OCI-LY3 (cell line): ENCODE results near the gene C1QTNF5.

Experiments used
- H2AFZ ChIP-seq: fragments of 200-600, 300-600 bp; shearing (Covaris generic); 2 replicates; pipeline ENCODE4 v1.6.0; 2014; ENCODE audit warnings: antibody characterized with exemption, low read depth, low read length
- H3K27ac ChIP-seq: fragments of 200-600, 300-600 bp; sonication (generic); 2 replicates; pipeline ENCODE4 v1.5.1; 2014; ENCODE audit warnings: mild to moderate bottlenecking, low read length, moderate library complexity, mixed read lengths
- H3K27me3 ChIP-seq: fragments of 200-600, 300-600 bp; sonication (generic); 2 replicates; pipeline ENCODE4 v1.6.1; 2014; ENCODE audit warnings: low read depth, low read length, mixed read lengths
- H3K36me3 ChIP-seq: fragments of 200-600, 300-600 bp; sonication (generic); replicated peaks from 2 replicates; pipeline ENCODE3; 2014; ENCODE audit warnings: low read depth, low read length, mixed read lengths
- H3K4me1 ChIP-seq: fragments of 300-600, 200-600 bp; sonication (generic); 2 replicates; pipeline ENCODE4 v1.6.1; 2014; ENCODE audit warnings: low read length, mixed read lengths
- H3K4me2 ChIP-seq: fragments of 200-600, 300-600 bp; sonication (generic); 2 replicates; pipeline ENCODE4 v1.6.1; 2014; ENCODE audit warnings: low read length, mixed read lengths
- H3K4me3 ChIP-seq: fragments of 300-600, 200-600 bp; sonication (generic); 2 replicates; pipeline ENCODE4 v1.5.1; 2014; ENCODE audit warnings: antibody characterized with exemption, mild to moderate bottlenecking, low read length, moderate library complexity
- H3K79me2 ChIP-seq: fragments of 300-600, 200-600 bp; shearing (Covaris generic); 2 replicates; pipeline ENCODE4 v1.6.1; 2014; ENCODE audit warnings: mild to moderate bottlenecking, low read length, mixed read lengths
- H3K9ac ChIP-seq: fragments of 300-600, 200-600 bp; shearing (Covaris generic); 2 replicates; pipeline ENCODE4 v1.6.0; 2014; ENCODE audit warnings: mild to moderate bottlenecking, low read length, moderate library complexity
- H3K9me3 ChIP-seq: fragments of 200-600, 300-600 bp; shearing (Covaris generic); 2 replicates; pipeline ENCODE4 v1.6.1; 2014; ENCODE audit warnings: low read length, mixed read lengths; ENCODE audit not compliant: insufficient read depth
- H4K20me1 ChIP-seq: fragments of 200-600, 300-600 bp; sonication (generic); 2 replicates; pipeline ENCODE4 v1.6.1; 2016; ENCODE audit warnings: low read length, mixed read lengths; ENCODE audit not compliant: insufficient read depth
- CTCF ChIP-seq: fragments of 200-600, 300-600 bp; sonication (generic); IDR thresholded peaks from 2 replicates; pipeline ENCODE4 v1.5.1; 2014; ENCODE audit warnings: antibody characterized with exemption, low read length, low read depth
- EZH2phosphoT487 ChIP-seq: fragments of 200-600 bp; shearing (Covaris generic); IDR thresholded peaks from 2 replicates; pipeline ENCODE4 v1.6.1; 2018; ENCODE audit warnings: antibody characterized with exemption, mixed run types, low read depth

C1QTNF5 gene

GRCh38 chr11:119363081-119363850, 22.6 kb upstream of the C1QTNF5 start:
- H3K79me2 ChIP-seq, result no peaks in the 10 kb centered on the region
- no peaks in the 10 kb centered on the region for H4K20me1 ChIP-seq
- H3K4me2 ChIP-seq, result no peak overlapping the region
- H3K36me3 ChIP-seq, result no peaks in the 10 kb centered on the region
- no peak overlapping the region for H3K4me3 ChIP-seq
- no peak for TF ChIP-seq CTCF
- no peak for TF ChIP-seq EZH2phosphoT487
- H2AFZ ChIP-seq, result no peak overlapping the region
- H3K4me1 ChIP-seq, result peaks cover 17% of the 10 kb centered on the region
- no peak overlapping the region for H3K27ac ChIP-seq
- H3K27me3 ChIP-seq, result peaks cover 10% of the 10 kb centered on the region
- no peak overlapping the region for H3K9ac ChIP-seq
- H3K9me3 ChIP-seq, result no peaks in the 10 kb centered on the region

DNA sequence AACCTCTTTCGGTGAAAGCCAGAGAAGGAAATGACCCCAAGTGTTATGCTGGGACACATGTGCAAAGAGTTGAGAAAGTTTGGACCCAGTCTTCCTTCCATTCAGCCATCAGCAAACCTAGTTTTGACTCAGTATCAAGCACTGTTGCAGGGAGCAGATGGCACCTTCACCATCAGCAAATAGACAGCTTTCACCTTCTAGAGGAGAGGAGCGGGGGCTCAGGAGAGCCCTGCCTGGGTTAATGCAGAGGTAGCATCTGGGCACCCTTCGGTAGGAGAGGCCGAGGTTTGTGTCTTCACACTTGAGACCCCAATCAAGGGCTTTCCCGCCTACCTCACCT, 22.0 kb upstream of the C1QTNF5 start:
- no peaks in the 10 kb centered on the region for H4K20me1 ChIP-seq
- H2AFZ ChIP-seq, result no peak overlapping the region
- no peak for TF ChIP-seq EZH2phosphoT487
- TF ChIP-seq CTCF, result no peak
- H3K9me3 ChIP-seq, result no peaks in the 10 kb centered on the region
- H3K79me2 ChIP-seq, result no peaks in the 10 kb centered on the region
- H3K4me3 ChIP-seq, result no peak overlapping the region
- no peaks in the 10 kb centered on the region for H3K36me3 ChIP-seq
- peaks cover 17% of the 10 kb centered on the region for H3K4me1 ChIP-seq
- H3K27me3 ChIP-seq, result peaks cover 5% of the 10 kb centered on the region; the same call in 1 of the 2 replicates
- H3K4me2 ChIP-seq, result no peak overlapping the region
- H3K27ac ChIP-seq, result no peak overlapping the region
- H3K9ac ChIP-seq, result no peak overlapping the region

GRCh38 chr11:119361941-119362725, 21.4 kb upstream of the C1QTNF5 start:
- peaks cover 17% of the 10 kb centered on the region for H3K4me1 ChIP-seq
- H3K79me2 ChIP-seq, result no peaks in the 10 kb centered on the region
- H3K27ac ChIP-seq, result no peak overlapping the region
- no peaks in the 10 kb centered on the region for H3K27me3 ChIP-seq
- no peak overlapping the region for H3K4me2 ChIP-seq
- no peaks in the 10 kb centered on the region for H3K9me3 ChIP-seq
- no peaks in the 10 kb centered on the region for H4K20me1 ChIP-seq
- H3K4me3 ChIP-seq, result no peak overlapping the region
- no peak overlapping the region for H3K9ac ChIP-seq
- no peak for TF ChIP-seq EZH2phosphoT487
- no peak for TF ChIP-seq CTCF
- no peak overlapping the region for H2AFZ ChIP-seq
- H3K36me3 ChIP-seq, result no peaks in the 10 kb centered on the region

DNA sequence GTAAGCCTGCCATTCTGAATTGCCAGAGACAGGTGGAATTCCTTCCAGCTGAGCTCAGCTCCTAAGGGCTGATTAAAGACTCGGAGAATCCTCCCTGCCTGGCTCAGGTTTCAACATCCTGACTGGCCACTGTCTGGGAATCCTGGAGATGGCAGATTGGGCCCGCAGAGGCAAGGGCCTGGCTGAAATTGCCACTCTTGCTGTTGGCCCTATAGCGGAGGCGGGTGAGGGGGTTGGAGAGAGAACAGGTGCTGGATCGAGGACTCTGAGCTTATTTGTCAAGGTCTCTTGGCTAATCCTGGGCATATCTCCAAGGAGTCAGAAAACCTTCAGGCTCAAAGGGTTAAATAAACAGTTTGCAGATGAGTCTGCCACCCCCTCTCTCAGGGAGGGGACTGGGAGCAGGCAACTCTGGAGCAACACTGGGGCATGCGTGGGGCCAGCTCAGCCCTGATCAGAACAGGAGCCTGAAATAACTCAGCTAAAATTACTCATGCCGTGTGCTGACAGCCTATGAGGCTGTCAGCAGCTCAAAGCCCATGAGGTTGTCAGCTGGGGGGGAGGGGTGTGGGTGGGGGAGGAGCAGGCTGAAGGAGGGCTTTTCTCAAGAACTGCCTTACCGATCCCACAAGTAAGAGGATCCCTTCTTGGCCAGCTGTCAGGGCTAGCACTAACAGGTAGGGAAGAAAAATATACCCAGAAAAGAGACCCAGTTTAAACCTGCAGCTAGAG, 20.5 kb upstream of the C1QTNF5 start:
- no peak overlapping the region for H3K27ac ChIP-seq
- no peak for TF ChIP-seq CTCF
- no peak for TF ChIP-seq EZH2phosphoT487

More for the DNA sequence above, 20.5 kb upstream of the C1QTNF5 start:
- H3K4me1 ChIP-seq, result peaks cover 17% of the 10 kb centered on the region
- no peak overlapping the region for H3K9ac ChIP-seq
- H4K20me1 ChIP-seq, result no peaks in the 10 kb centered on the region
- H2AFZ ChIP-seq, result no peak overlapping the region
- no peaks in the 10 kb centered on the region for H3K9me3 ChIP-seq
- no peak overlapping the region for H3K4me2 ChIP-seq
- H3K27me3 ChIP-seq, result no peaks in the 10 kb centered on the region
- H3K79me2 ChIP-seq, result no peaks in the 10 kb centered on the region
- no peaks in the 10 kb centered on the region for H3K36me3 ChIP-seq
- no peak overlapping the region for H3K4me3 ChIP-seq
